SJSA1 (cell line): Measurements from ENCODE around the gene PAQR7. TPM values are rescaled to one million over a fixed set of nuclear protein-coding genes. Genes with fewer than 3 reads are reported as not detected.

Source experiments
- DNase-seq, 2 experiments: peaks; one replicate each; pipeline ENCODE4 v3.0.0-alpha.2; 2015 to 2020; ENCODE audit warnings: low spot score in 2 of 2, low read depth in 1 of 2
- H3K27ac ChIP-seq: fragments of 250-450 bp; sonication (Bioruptor Pico); 2 replicates; pipeline ENCODE4 v1.5.1; 2020; ENCODE audit warnings: mild to moderate bottlenecking, moderate library complexity
- H3K27me3 ChIP-seq: fragments of 250-450 bp; sonication (Bioruptor Pico); replicated peaks from 2 replicates; pipeline ENCODE4 v1.5.1; 2020; ENCODE audit warnings: mild to moderate bottlenecking, moderate library complexity
- H3K36me3 ChIP-seq: fragments of 250-450 bp; sonication (Bioruptor Pico); 2 replicates; pipeline ENCODE4 v1.5.1; 2020; ENCODE audit warnings: mild to moderate bottlenecking
- H3K4me1 ChIP-seq: fragments of 250-450 bp; sonication (Bioruptor Pico); replicated peaks from 2 replicates; pipeline ENCODE4 v1.6.1; 2021; ENCODE audit warnings: mild to moderate bottlenecking
- H3K4me3 ChIP-seq: fragments of 250-450 bp; sonication (Bioruptor Pico); 2 replicates; pipeline ENCODE4 v1.5.1; 2020; ENCODE audit warnings: mild to moderate bottlenecking
- H3K9me3 ChIP-seq: fragments of 250-450 bp; sonication (Bioruptor Pico); replicated peaks from 2 replicates; pipeline ENCODE4 v1.5.1; 2020; ENCODE audit warnings: mild to moderate bottlenecking
- total RNA-seq: library from RNA; depleted of rRNA; stranded (reverse); fragments of >200 nt; shearing (Covaris generic); gene quantifications from 2 replicates; pipeline ENCODE4 v1.2.3, GENCODE V29; 2014

Gene PAQR7
- total RNA-seq, 1 experiment from 2014 or later, result 3.1 TPM

- Histone ChIP-seq H3K27me3 (no peaks in the 10 kb centered on the region), H3K9me3 (no peaks in the 10 kb centered on the region), H3K36me3 (no peaks in the 10 kb centered on the region; the same call in 1 of the 2 replicates), H3K27ac (no peak overlapping the region), H3K4me3 (no peak overlapping the region), H3K4me1 (peaks cover 5% of the 10 kb centered on the region)
- DNase-seq, result no peak
Observed at GRCh38 chr1:25863486-25864262, 11.8 kb downstream of the PAQR7 start.

DNA sequence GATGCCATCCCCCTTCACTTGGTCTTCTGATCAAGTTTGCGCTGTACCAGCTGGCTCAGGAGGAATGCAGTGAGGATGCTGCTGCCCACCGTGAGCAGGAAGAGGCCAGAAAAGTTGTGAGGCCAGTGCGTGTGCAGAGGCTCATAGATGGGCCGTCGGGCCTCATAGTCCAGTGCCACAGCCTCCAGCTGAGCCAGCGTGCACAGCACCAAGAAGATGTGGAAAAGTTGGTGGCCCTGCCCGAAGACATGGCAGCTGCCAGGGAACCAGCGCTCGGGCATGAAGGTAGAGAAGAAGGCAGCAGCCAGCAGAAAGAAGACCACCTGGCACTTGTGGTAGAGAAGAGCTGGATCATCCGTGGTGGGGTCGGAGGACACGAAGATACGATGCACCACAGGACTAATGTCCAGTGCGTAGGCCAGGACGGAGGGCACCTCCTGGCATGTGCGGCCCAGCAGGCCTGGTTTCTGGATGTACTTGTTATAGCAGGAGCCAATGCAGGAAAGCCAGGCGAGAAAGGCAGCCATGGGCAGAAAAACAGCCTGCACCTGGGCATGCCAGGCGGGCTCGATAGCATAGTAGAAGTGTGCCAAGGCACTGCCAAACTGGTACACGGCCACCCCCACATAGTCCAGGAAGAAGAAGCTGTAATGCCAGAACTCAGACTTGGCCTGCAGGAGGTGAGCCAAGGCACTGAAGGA is 12.6 kb downstream of the PAQR7 start:
- Histone ChIP-seq H3K27ac (no peak overlapping the region), H3K9me3 (no peaks in the 10 kb centered on the region), H3K4me3 (no peak overlapping the region), H3K36me3 (no peaks in the 10 kb centered on the region; the same call in 1 of the 2 replicates), H3K27me3 (no peaks in the 10 kb centered on the region), H3K4me1 (peaks cover 10% of the 10 kb centered on the region)
- DNase-seq, result no peak

- Histone ChIP-seq H3K36me3 (no peaks in the 10 kb centered on the region; the same call in 1 of the 2 replicates), H3K9me3 (no peaks in the 10 kb centered on the region), H3K27me3 (no peaks in the 10 kb centered on the region), H3K4me1 (peaks cover 10% of the 10 kb centered on the region), H3K27ac (no peak overlapping the region), H3K4me3 (no peak overlapping the region)
- no peak for DNase-seq
Observed at GRCh38 chr1:25861316-25862286, 13.9 kb downstream of the PAQR7 start.

- no peaks in the 10 kb centered on the region for H3K9me3 ChIP-seq
- peak within 1 kb of the TSS; percentile 47 for H3K27ac ChIP-seq
Observed at GRCh38 chr1:25858906-25859789, 16.4 kb downstream of the PAQR7 start, which contains the start of gene AUNIP. AUNIP (minus strand) TSS chr1:25859457; CDS start chr1:25859357, 100 bp downstream.

GRCh38 chr1:25858494-25858893 is 17.0 kb downstream of the PAQR7 start:
- Histone ChIP-seq H3K4me3 (peak overlapping the region; percentile 48), H3K27ac (no peak overlapping the region), H3K36me3 (no peaks in the 10 kb centered on the region; the same call in 1 of the 2 replicates), H3K27me3 (no peaks in the 10 kb centered on the region), H3K4me1 (peaks cover 10% of the 10 kb centered on the region), H3K9me3 (no peaks in the 10 kb centered on the region)
- no peak for DNase-seq

More at GRCh38 chr1:25858906-25859789, 16.4 kb downstream of the PAQR7 start, which contains the start of gene AUNIP:
- DNase-seq, result peak; percentile 86 to 89
- Histone ChIP-seq H3K4me3 (peak within 1 kb of the TSS; percentile 48), H3K36me3 (no peaks in the 10 kb centered on the region; the same call in 1 of the 2 replicates), H3K27me3 (no peaks in the 10 kb centered on the region), H3K4me1 (peaks cover 10% of the 10 kb centered on the region)

DNA sequence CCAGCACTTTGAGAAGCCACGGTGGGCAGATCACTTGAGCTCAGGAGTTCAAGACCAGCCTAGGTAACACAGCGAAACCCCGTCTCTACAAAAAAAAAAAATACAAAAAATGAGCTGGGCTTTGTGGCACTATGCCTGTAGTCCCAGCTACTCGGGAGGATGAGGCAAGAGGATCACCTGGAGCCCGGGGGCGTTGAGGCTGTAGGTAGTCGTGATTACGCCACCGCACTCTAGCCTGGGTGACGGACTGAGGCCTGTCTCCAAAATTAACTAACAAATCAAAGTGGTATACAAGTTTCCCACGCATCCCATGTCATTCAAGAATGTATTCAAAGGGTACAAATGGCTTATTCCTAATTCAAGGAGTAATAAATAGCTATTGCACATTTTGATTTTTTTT is 18.7 kb downstream of the PAQR7 start:
- Histone ChIP-seq H3K9me3 (no peaks in the 10 kb centered on the region), H3K27ac (no peak overlapping the region), H3K27me3 (no peaks in the 10 kb centered on the region), H3K4me1 (peaks cover 10% of the 10 kb centered on the region), H3K4me3 (no peak overlapping the region), H3K36me3 (0 out of 2 replicates have a peak, but pooled peaks cover 2% of the 10 kb centered on the region)
- DNase-seq, result no peak

DNA sequence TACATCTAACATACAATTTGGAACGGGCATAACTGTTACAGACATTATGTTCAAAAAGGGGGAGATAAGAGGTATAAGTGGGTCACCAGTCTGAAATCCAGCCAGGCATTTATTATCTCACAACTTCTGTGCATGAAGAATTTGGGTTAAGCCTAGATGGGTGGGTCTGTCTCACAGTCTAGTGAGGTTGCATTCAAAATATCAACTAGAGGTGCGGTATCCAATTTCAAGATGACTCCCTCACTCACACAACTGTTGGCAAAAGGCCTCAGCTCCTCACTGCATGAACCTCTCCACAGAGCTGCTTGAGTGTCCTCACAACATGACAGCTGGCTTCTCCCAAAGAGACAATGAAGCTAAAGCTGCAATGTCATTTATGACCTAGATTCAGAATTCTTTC is 21.0 kb downstream of the PAQR7 start:
- Histone ChIP-seq H3K36me3 (0 out of 2 replicates have a peak, but pooled peaks cover 2% of the 10 kb centered on the region), H3K27ac (no peak overlapping the region), H3K27me3 (no peaks in the 10 kb centered on the region), H3K9me3 (no peaks in the 10 kb centered on the region), H3K4me3 (no peak overlapping the region), H3K4me1 (peaks cover 5% of the 10 kb centered on the region)
- DNase-seq, result no peak

DNA sequence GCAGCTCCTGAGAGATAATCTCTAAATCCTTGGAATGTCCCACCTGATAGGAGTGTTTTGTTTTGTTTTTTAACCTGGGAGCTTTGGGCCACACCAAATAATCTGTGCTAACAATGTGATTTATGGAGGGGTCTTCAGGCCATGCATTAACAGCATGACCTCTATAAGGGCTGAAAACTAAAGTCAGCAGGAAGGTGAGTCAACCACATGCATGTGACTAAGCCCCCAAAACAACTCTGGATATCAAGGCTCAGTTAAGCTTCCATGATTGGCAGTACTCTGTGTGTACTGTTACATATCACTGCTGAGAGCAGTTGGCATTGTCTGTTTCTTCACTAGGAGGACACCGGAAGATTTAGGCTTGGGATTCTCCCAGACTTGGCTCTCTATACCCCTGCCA is 27.0 kb downstream of the PAQR7 start:
- Histone ChIP-seq H3K27ac (no peak overlapping the region), H3K4me1 (no peaks in the 10 kb centered on the region; the same call in 1 of the 2 replicates), H3K36me3 (0 out of 2 replicates have a peak, but pooled peaks cover 2% of the 10 kb centered on the region), H3K4me3 (no peak overlapping the region), H3K27me3 (no peaks in the 10 kb centered on the region), H3K9me3 (no peaks in the 10 kb centered on the region)
- no peak for DNase-seq

DNA sequence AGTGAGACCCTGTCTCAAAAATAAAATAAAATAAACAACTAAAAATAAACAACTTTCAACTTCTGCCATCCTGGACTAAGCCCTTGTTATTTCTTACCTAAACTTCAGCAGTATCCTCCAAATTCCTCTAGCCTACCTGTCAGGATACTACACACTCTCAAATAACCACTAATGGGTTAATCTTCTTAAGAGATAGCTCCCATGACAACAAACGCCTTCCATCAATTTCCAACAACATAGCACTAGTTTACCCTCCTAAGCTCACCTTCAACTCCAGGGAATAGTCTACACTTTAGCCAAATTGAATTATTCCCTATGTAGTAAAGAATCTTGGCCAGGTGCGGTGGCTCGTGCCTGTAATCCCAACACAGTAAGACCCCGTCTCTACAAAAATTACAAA is 27.6 kb downstream of the PAQR7 start:
- DNase-seq, result no peak
- 0 out of 2 replicates have a peak, but pooled peaks cover 1% of the 10 kb centered on the region for H3K36me3 ChIP-seq
- H3K27ac ChIP-seq, result no peak overlapping the region
- H3K9me3 ChIP-seq, result no peaks in the 10 kb centered on the region
- H3K27me3 ChIP-seq, result no peaks in the 10 kb centered on the region
- H3K4me1 ChIP-seq, result no peaks in the 10 kb centered on the region; the same call in 1 of the 2 replicates
- no peak overlapping the region for H3K4me3 ChIP-seq

DNA sequence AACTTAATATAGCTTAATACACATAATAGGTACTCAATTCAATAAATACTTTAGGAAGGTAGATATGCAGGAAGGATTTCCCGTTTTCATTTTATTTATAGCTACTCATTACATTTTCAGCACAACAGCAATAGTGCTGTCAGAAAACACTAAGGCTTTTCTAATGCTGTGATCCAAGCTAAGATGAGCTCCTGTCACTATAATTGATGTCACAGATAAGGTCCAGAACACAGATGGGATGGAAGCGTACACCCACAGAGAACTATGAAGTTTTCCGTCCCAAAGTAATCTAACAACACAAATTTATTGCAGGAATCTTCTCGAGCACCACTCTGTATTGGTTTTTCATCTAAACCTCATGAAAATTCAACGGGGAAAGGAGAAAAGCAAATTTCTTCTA is 29.8 kb downstream of the PAQR7 start:
- Histone ChIP-seq H3K27ac (no peak overlapping the region), H3K36me3 (no peaks in the 10 kb centered on the region), H3K4me3 (no peak overlapping the region), H3K9me3 (no peaks in the 10 kb centered on the region), H3K4me1 (no peaks in the 10 kb centered on the region; the same call in 1 of the 2 replicates), H3K27me3 (no peaks in the 10 kb centered on the region)
- no peak for DNase-seq

- H3K4me3 ChIP-seq, result no peak overlapping the region
- no peak for DNase-seq
- no peaks in the 10 kb centered on the region for H3K9me3 ChIP-seq
- no peaks in the 10 kb centered on the region; the same call in 1 of the 2 replicates for H3K4me1 ChIP-seq
- no peaks in the 10 kb centered on the region for H3K36me3 ChIP-seq
- no peaks in the 10 kb centered on the region for H3K27me3 ChIP-seq
- H3K27ac ChIP-seq, result no peak overlapping the region
Observed at GRCh38 chr1:25844536-25845337, 30.8 kb downstream of the PAQR7 start.

DNA sequence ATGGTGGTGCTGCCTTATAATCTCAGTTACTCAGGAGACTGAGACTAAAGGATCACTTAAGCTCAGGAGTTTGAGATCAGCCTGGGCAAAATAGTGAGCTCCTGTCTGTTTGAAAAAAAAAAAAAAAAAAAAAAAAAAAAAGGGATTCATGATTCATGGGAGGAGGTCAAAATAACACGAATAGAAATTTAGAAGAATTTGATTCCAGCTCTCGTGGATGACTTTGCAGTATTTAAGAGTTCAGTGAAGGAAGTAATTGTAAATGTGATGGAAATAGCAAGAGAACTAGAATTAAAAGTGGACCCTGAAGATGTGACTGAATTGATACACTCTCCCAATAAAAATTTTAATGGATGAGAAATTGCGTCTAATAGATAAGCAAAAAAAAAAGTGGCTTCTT is 32.0 kb downstream of the PAQR7 start:
- Histone ChIP-seq H3K4me3 (no peak overlapping the region), H3K27me3 (no peaks in the 10 kb centered on the region), H3K4me1 (no peaks in the 10 kb centered on the region), H3K27ac (no peak overlapping the region), H3K36me3 (no peaks in the 10 kb centered on the region), H3K9me3 (no peaks in the 10 kb centered on the region)
- no peak for DNase-seq
